C4-2B (cell line): ENCODE results near the gene APIP.
A peak's percentile ranks its signal among the peaks of the same experiment; 100 is the strongest.

Source experiments
- H3K27ac ChIP-seq: fragments of 450-650 bp; 2 replicates; pipeline ENCODE4 v1.5.1; 2017
- CTCF ChIP-seq: fragments of 450-650 bp; conservative IDR thresholded peaks from 2 replicates; pipeline ENCODE4 v1.5.1; 2017; ENCODE audit warnings: mild to moderate bottlenecking
- ZFX ChIP-seq: fragments of 450-650 bp; IDR thresholded peaks from 2 replicates; pipeline ENCODE4 v1.6.1; 2017

Gene APIP

GRCh38 chr11:34957206-34957605, 41.0 kb upstream of the APIP start:
- H3K27ac ChIP-seq = no peak overlapping the region
- TF ChIP-seq CTCF = no peak
- no peak for TF ChIP-seq ZFX

GRCh38 chr11:34953955-34954354, 37.8 kb upstream of the APIP start:
- no peak for TF ChIP-seq CTCF
- no peak for TF ChIP-seq ZFX
- H3K27ac ChIP-seq = no peak overlapping the region

DNA sequence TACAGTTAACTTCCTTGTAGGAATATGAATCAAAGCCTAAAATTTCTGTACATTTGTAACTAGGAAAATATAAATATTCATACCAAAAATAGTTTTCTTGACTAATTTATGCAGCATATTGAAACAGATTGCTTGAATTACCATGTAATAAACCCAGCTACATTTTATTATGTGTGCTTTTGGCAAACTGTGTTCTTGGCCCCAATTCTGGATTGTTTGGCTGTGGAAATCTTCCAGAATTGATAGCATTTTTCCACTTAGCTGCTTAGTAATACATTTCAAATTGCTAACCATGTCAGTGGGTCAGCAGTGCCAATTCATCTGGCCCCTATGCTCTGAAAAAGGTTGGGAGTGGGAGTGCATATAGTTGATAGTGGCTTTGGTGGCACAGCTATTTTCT, 32.5 kb upstream of the APIP start:
- no peak overlapping the region for H3K27ac ChIP-seq
- TF ChIP-seq ZFX (no peak), CTCF (no peak)

DNA sequence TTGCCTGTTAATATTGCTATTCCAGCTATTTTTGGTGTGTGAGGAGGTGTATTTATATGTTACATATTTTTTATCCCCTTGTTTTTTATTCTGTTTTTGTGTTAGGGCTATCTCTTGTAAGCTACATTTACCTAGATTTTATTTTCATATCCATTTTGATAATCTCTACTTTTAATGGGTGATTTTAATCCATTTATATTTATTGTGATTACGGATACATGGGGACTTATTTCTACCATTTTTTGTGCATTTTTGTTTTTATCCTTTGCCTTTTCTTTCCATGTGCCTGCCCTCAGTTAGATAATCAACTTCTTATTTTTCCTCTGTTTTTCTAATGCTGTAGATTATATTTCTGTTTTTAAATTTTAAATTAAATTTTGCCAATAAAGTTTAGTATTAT, 28.5 kb upstream of the APIP start:
- TF ChIP-seq CTCF (no peak), ZFX (no peak)
- H3K27ac ChIP-seq = no peak overlapping the region

DNA sequence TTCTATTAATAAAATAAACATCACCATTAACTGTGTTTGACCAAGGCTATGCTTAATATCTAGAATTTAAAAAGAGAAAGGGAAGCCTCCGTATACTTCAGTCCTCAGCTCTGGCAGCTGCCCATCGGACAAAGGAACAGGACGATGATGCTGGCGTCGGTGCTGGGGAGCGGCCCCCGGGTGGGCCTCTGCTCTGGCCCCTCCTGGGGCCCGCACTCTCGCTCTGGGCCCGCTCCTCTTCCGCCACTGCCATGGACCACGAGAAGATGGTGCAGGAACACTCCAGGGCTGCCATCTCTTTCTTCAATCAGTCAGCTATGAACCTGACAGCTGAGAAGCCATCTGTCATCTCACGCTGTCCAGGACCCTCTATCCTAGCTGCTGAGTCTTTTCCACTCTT, 25.5 kb upstream of the APIP start:
- TF ChIP-seq CTCF (no peak), ZFX (no peak)
- no peak overlapping the region for H3K27ac ChIP-seq

DNA sequence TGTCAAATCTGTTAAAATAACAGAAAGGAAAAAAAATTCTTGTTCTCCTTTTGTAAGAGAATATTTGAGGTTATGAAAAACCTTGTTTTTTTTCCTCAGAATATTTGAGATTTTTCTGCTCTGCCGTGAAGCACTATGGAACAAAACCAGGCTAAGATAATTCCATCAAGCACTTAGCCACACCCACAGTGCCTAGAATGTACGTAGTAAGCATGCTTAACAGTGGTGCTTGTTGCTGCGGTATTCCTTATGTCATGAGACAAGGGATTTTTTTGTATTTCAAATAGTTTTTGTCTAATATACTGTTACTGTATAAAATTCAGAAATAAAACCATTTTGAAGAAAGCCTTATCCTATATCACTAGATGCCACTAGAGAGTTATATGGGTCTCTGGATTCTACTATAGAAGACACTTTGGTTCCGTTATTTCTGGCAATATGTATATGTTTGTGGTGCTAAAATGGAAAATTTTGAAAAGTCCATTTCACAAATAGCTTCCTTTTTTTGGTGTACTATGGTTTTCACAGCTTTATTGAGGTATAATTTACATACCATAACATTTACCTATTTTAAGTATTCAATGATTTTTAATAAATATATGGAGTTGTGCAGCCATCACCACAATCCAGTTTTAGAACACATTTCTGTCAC, 24.0 kb upstream of the APIP start:
- no peak overlapping the region for H3K27ac ChIP-seq
- no peak for TF ChIP-seq ZFX
- TF ChIP-seq CTCF = peak; percentile 21

- no peak overlapping the region for H3K27ac ChIP-seq
- TF ChIP-seq CTCF (no peak), ZFX (no peak)
Measured at GRCh38 chr11:34938611-34939010, 22.4 kb upstream of the APIP start.
